ENCODE results near the gene SAP30BP.

Gene SAP30BP

GRCh38 chr17:75642784-75643642 is 24.1 kb upstream of the SAP30BP start:
- TF ChIP-seq CTCF (IDR thresholded peaks at IDR 0.05; ENCODE audit: extremely low read depth, missing control alignments) = no peak

GRCh38 chr17:75643643-75644017 is 23.5 kb upstream of the SAP30BP start:
- no peak for TF ChIP-seq CTCF (IDR thresholded peaks at IDR 0.05; ENCODE audit: extremely low read depth, missing control alignments)
- no peak for DNase-seq (ENCODE audit: low spot score)

More at GRCh38 chr17:75642784-75643642, 24.1 kb upstream of the SAP30BP start:
- no peak for DNase-seq (ENCODE audit: low spot score)

GRCh38 chr17:75645501-75645888 is 21.6 kb upstream of the SAP30BP start:
- TF ChIP-seq CTCF (IDR thresholded peaks at IDR 0.05; ENCODE audit: extremely low read depth, missing control alignments) = no peak
- no peak for DNase-seq (ENCODE audit: low spot score)

- peak; percentile 83 for DNase-seq (ENCODE audit: low spot score)
- TF ChIP-seq CTCF (IDR thresholded peaks at IDR 0.05; ENCODE audit: extremely low read depth, missing control alignments) = no peak
Observed at GRCh38 chr17:75645889-75646637, 21.1 kb upstream of the SAP30BP start.

- no peak for TF ChIP-seq CTCF (IDR thresholded peaks at IDR 0.05; ENCODE audit: extremely low read depth, missing control alignments)
- no peak for DNase-seq (ENCODE audit: low spot score)
Observed at GRCh38 chr17:75646638-75646992, 20.5 kb upstream of the SAP30BP start.

GRCh38 chr17:75647061-75647460 is 20.1 kb upstream of the SAP30BP start:
- no peak for TF ChIP-seq CTCF (IDR thresholded peaks at IDR 0.05; ENCODE audit: extremely low read depth, missing control alignments)
- DNase-seq (ENCODE audit: low spot score) = no peak

GRCh38 chr17:75647921-75648320 is 19.2 kb upstream of the SAP30BP start:
- TF ChIP-seq CTCF (IDR thresholded peaks at IDR 0.05; ENCODE audit: extremely low read depth, missing control alignments) = no peak
- no peak for DNase-seq (ENCODE audit: low spot score)
